CD8-positive, alpha-beta memory T cell (primary cell): ENCODE data around the gene CDKN2B-AS1. TPM values are rescaled to one million over a fixed set of nuclear protein-coding genes. Genes with fewer than 3 reads are reported as not detected.

Experiments used
- CTCF ChIA-PET: fragments of 350-600 bp; sonication (Branson Sonifier 250); formaldehyde crosslinking; loops from one replicate; lab custom pipeline; 2021; ENCODE audit warnings: antibody characterized with exemption; lab: Charles Lee
- POLR2A ChIA-PET: fragments of 350-600 bp; sonication (Branson Sonifier 250); formaldehyde crosslinking; loops from one replicate; lab custom pipeline; 2021; ENCODE audit warnings: antibody characterized with exemption; lab: Charles Lee
- DNase-seq, 5 donors: peaks; one replicate each; pipeline versions ENCODE4 v3.0.0 to v3.0.0-alpha.2; 2020 to 2022; ENCODE audit warnings: mixed read lengths in 1 of 5
- H3K27ac ChIP-seq: one replicate; pipeline ENCODE4 v1.7.0; 2013; ENCODE audit warnings: low read depth, mild to moderate bottlenecking, low read length, moderate library complexity
- H3K27me3 ChIP-seq: 2 replicates; pipeline ENCODE4 v1.7.0; 2013; ENCODE audit warnings: low read length, mild to moderate bottlenecking; ENCODE audit not compliant: insufficient read depth, poor library complexity, severe bottlenecking
- H3K36me3 ChIP-seq: 2 replicates; pipeline ENCODE4 v1.7.0; 2013; ENCODE audit warnings: mild to moderate bottlenecking, low read length, moderate library complexity; ENCODE audit not compliant: insufficient read depth
- H3K4me1 ChIP-seq: 2 replicates; pipeline ENCODE4 v1.7.0; 2013; ENCODE audit warnings: mild to moderate bottlenecking, low read length, moderate library complexity; ENCODE audit not compliant: insufficient read depth
- H3K4me3 ChIP-seq: 2 replicates; pipeline ENCODE4 v1.7.0; 2013; ENCODE audit warnings: mild to moderate bottlenecking, low read length
- H3K9me3 ChIP-seq: 2 replicates; pipeline ENCODE4 v1.7.0; 2013; ENCODE audit warnings: mild to moderate bottlenecking, low read length
- H3K27ac Mint-ChIP-seq, 8 donors: one replicate each; pipeline ENCODE4 v1.8.0; 2020 to 2021; ENCODE audit warnings: mixed read lengths in 8 of 8, mild to moderate bottlenecking in 6 of 8, inconsistent platforms in 3 of 8, moderate library complexity in 3 of 8
- H3K27me3 Mint-ChIP-seq, 2 donors: one replicate each; pipeline ENCODE4 v1.8.0; 2020 to 2021; ENCODE audit warnings: mixed read lengths in 2 of 2, mild to moderate bottlenecking in 1 of 2, moderate library complexity in 1 of 2
- H3K36me3 Mint-ChIP-seq, 3 donors: one replicate each; pipeline ENCODE4 v1.8.0; 2020 to 2021; ENCODE audit warnings: mixed read lengths in 3 of 3, inconsistent platforms in 1 of 3, mild to moderate bottlenecking in 1 of 3
- H3K4me1 Mint-ChIP-seq, 3 donors: one replicate each; pipeline ENCODE4 v1.8.0; 2020 to 2021; ENCODE audit warnings: mixed read lengths in 3 of 3, inconsistent platforms in 1 of 3, mild to moderate bottlenecking in 1 of 3
- H3K4me3 Mint-ChIP-seq, 7 donors: one replicate each; pipeline ENCODE4 v1.8.0; 2020 to 2021; ENCODE audit warnings: mixed read lengths in 7 of 7, mild to moderate bottlenecking in 6 of 7, moderate library complexity in 4 of 7, inconsistent platforms in 2 of 7
- H3K9me3 Mint-ChIP-seq, 5 donors: one replicate each; pipeline ENCODE4 v1.8.0; 2020 to 2022; ENCODE audit warnings: mixed read lengths in 5 of 5, mild to moderate bottlenecking in 3 of 5, moderate library complexity in 2 of 5, inconsistent platforms in 1 of 5
- polyA plus RNA-seq: library from polyadenylated mRNA; unstranded; fragments of 300-500 nt; fragmentation: Illumina TruSeq; gene quantifications from one replicate; pipeline ENCODE4 v1.2.3, GENCODE V29; 2021
- total RNA-seq, 2 experiments: library from RNA; stranded (reverse); gene quantifications; one replicate each; pipeline ENCODE4 v1.2.3, GENCODE V29; 2021

CDKN2B-AS1 gene
- total and polyA plus RNA-seq, 3 experiments from 2014 or later: 0.58 to 0.74 TPM; not detected in 1

GRCh38 chr9:21970800-21971640 is 23.6 kb upstream of the CDKN2B-AS1 start:
- no peaks in the 10 kb centered on the region for H3K36me3 ChIP-seq
- H3K4me3 Mint-ChIP-seq: peak overlapping the region in 1 of 7 donors; percentile 59
- no peak overlapping the region for H3K27ac ChIP-seq
- DNase-seq: no peak
- H3K4me3 ChIP-seq: no peak overlapping the region
- peak overlapping the region in 1 of 8 donors; percentile 87 for H3K27ac Mint-ChIP-seq
- H3K4me1 ChIP-seq: peaks cover 16% of the 10 kb centered on the region
- H3K36me3 Mint-ChIP-seq: peaks cover 3 to 15% (median 3%) of the 10 kb centered on the region in 3 donors
- peaks cover 89 to 96% of the 10 kb centered on the region in 2 donors for H3K27me3 Mint-ChIP-seq
- H3K27me3 ChIP-seq: peaks cover 87% of the 10 kb centered on the region
- ChIA-PET POLR2A (no interaction called here), CTCF (interaction anchor here (1.1 to 2.7 kb wide), 4 partner anchors 11 to 157 kb away, joined by 3 to 12 read pairs (median 4); partner anchors contain the start of genes CDKN2A and CDKN2B)
- peaks cover 15% of the 10 kb centered on the region for H3K9me3 ChIP-seq
- peaks cover 8 to 44% (median 32%) of the 10 kb centered on the region in 5 donors for H3K9me3 Mint-ChIP-seq
- peaks cover 31 to 41% (median 35%) of the 10 kb centered on the region in 3 donors for H3K4me1 Mint-ChIP-seq

- Mint-ChIP-seq H3K27ac (no peak overlapping the region), H3K4me1 (peaks cover 28 to 40% (median 33%) of the 10 kb centered on the region in 3 donors), H3K4me3 (no peak overlapping the region), H3K9me3 (peaks cover 8 to 33% (median 29%) of the 10 kb centered on the region in 5 donors), H3K36me3 (peaks cover 2 to 11% (median 3%) of the 10 kb centered on the region in 3 donors), H3K27me3 (peaks cover 89 to 91% of the 10 kb centered on the region in 2 donors)
- H3K27me3 ChIP-seq: peaks cover 88% of the 10 kb centered on the region
- H3K9me3 ChIP-seq: peaks cover 15% of the 10 kb centered on the region
- H3K4me1 ChIP-seq: peaks cover 16% of the 10 kb centered on the region
- DNase-seq: no peak
- ChIA-PET CTCF (interaction anchor here (1.1 kb wide), 1 partner anchor 21 kb away, joined by 4 read pairs; the partner anchor contains the start of gene CDKN2A), POLR2A (no interaction called here)
- no peak overlapping the region for H3K4me3 ChIP-seq
- no peaks in the 10 kb centered on the region for H3K36me3 ChIP-seq
- H3K27ac ChIP-seq: no peak overlapping the region
Observed at GRCh38 chr9:21972361-21972760, 22.2 kb upstream of the CDKN2B-AS1 start.

GRCh38 chr9:21974343-21974721 is 20.3 kb upstream of the CDKN2B-AS1 start:
- ChIA-PET POLR2A (no interaction called here), CTCF (no interaction called here)
- DNase-seq: no peak
- peaks cover 16% of the 10 kb centered on the region for H3K4me1 ChIP-seq
- Mint-ChIP-seq H3K4me3 (peak overlapping the region; percentile 65 to 85 (median 80)), H3K27ac (peak overlapping the region in 3 of 8 donors; percentile 17 to 62 (median 32)), H3K9me3 (peaks cover under 1 to 16% (median 15%) of the 10 kb centered on the region in 5 donors), H3K4me1 (peaks cover 22 to 23% (median 23%) of the 10 kb centered on the region in 3 donors), H3K27me3 (peaks cover 86 to 91% of the 10 kb centered on the region in 2 donors), H3K36me3 (peaks cover 0 to 3% (median 3%) of the 10 kb centered on the region in 3 donors)
- peaks cover 3% of the 10 kb centered on the region for H3K9me3 ChIP-seq
- no peaks in the 10 kb centered on the region for H3K36me3 ChIP-seq
- H3K27ac ChIP-seq: no peak overlapping the region
- H3K27me3 ChIP-seq: peaks cover 83% of the 10 kb centered on the region
- no peak overlapping the region for H3K4me3 ChIP-seq

- no peak overlapping the region for H3K27ac ChIP-seq
- Mint-ChIP-seq H3K9me3 (peaks cover 0 to 12% (median 11%) of the 10 kb centered on the region in 5 donors), H3K36me3 (peaks cover 0 to 3% (median 2%) of the 10 kb centered on the region in 3 donors), H3K4me1 (peaks cover 21 to 23% (median 22%) of the 10 kb centered on the region in 3 donors), H3K27me3 (peaks cover 88 to 91% of the 10 kb centered on the region in 2 donors), H3K4me3 (peak overlapping the region; percentile 65 to 85 (median 80)), H3K27ac (peak overlapping the region in 3 of 8 donors; percentile 6 to 62 (median 55))
- H3K27me3 ChIP-seq: peaks cover 83% of the 10 kb centered on the region
- no peaks in the 10 kb centered on the region for H3K36me3 ChIP-seq
- H3K4me1 ChIP-seq: peaks cover 16% of the 10 kb centered on the region
- H3K4me3 ChIP-seq: peak overlapping the region; percentile 45
- H3K9me3 ChIP-seq: no peaks in the 10 kb centered on the region
- DNase-seq: peak in 3 of 5 donors; percentile 22 to 58 (median 28)
- ChIA-PET POLR2A (no interaction called here), CTCF (no interaction called here)
Observed at GRCh38 chr9:21974722-21975409, 19.7 kb upstream of the CDKN2B-AS1 start.

- peak overlapping the region in 1 of 7 donors; percentile 32 for H3K4me3 Mint-ChIP-seq
- peaks cover 14 to 19% (median 18%) of the 10 kb centered on the region in 3 donors for H3K4me1 Mint-ChIP-seq
- no peak for DNase-seq
- H3K27me3 Mint-ChIP-seq: peaks cover 83 to 88% of the 10 kb centered on the region in 2 donors
- no peaks in the 10 kb centered on the region for H3K36me3 Mint-ChIP-seq
- Histone ChIP-seq H3K27me3 (peaks cover 72% of the 10 kb centered on the region), H3K27ac (no peak overlapping the region), H3K4me1 (peaks cover 16% of the 10 kb centered on the region), H3K4me3 (no peak overlapping the region), H3K36me3 (no peaks in the 10 kb centered on the region), H3K9me3 (no peaks in the 10 kb centered on the region)
- H3K9me3 Mint-ChIP-seq: peaks cover 0 to 6% (median 2%) of the 10 kb centered on the region in 5 donors
- ChIA-PET POLR2A (no interaction called here), CTCF (interaction anchor here (0.7 to 1.6 kb wide), 3 partner anchors 10 to 32 kb away, joined by 3 to 6 read pairs (median 4); partner anchors contain the start of gene CDKN2B-AS1)
- no peak overlapping the region for H3K27ac Mint-ChIP-seq
Observed at GRCh38 chr9:21976334-21976875, 18.2 kb upstream of the CDKN2B-AS1 start.

GRCh38 chr9:21982391-21982790 is 12.2 kb upstream of the CDKN2B-AS1 start:
- POLR2A ChIA-PET: no interaction called here
- H3K27me3 ChIP-seq: peaks cover 28% of the 10 kb centered on the region
- H3K36me3 ChIP-seq: no peaks in the 10 kb centered on the region

GRCh38 chr9:21982861-21983560 is 11.6 kb upstream of the CDKN2B-AS1 start:
- Histone ChIP-seq H3K4me3 (no peak overlapping the region), H3K27ac (no peak overlapping the region), H3K4me1 (no peaks in the 10 kb centered on the region), H3K27me3 (peaks cover 22% of the 10 kb centered on the region), H3K9me3 (no peaks in the 10 kb centered on the region), H3K36me3 (no peaks in the 10 kb centered on the region)
- Mint-ChIP-seq H3K4me3 (no peak overlapping the region), H3K9me3 (no peaks in the 10 kb centered on the region), H3K27ac (no peak overlapping the region), H3K36me3 (no peaks in the 10 kb centered on the region), H3K27me3 (peaks cover 30 to 71% of the 10 kb centered on the region in 2 donors), H3K4me1 (peaks cover 0 to 7% (median 2%) of the 10 kb centered on the region in 3 donors)
- ChIA-PET POLR2A (no interaction called here), CTCF (interaction anchor here (0.9 to 2.0 kb wide), 2 partner anchors 14 to 25 kb away, joined by 3 to 11 read pairs; partner anchors contain the start of gene CDKN2B)
- DNase-seq: no peak

More at GRCh38 chr9:21982391-21982790, 12.2 kb upstream of the CDKN2B-AS1 start:
- no peak overlapping the region for H3K27ac Mint-ChIP-seq
- CTCF ChIA-PET: interaction anchor here (0.9 to 2.0 kb wide), 2 partner anchors 13 to 26 kb away, joined by 3 to 11 read pairs; partner anchors contain the start of gene CDKN2B
- H3K9me3 Mint-ChIP-seq: no peaks in the 10 kb centered on the region
- H3K27me3 Mint-ChIP-seq: peaks cover 36 to 74% of the 10 kb centered on the region in 2 donors
- H3K27ac ChIP-seq: no peak overlapping the region
- H3K4me1 Mint-ChIP-seq: peaks cover 0 to 7% (median 2%) of the 10 kb centered on the region in 3 donors
- H3K36me3 Mint-ChIP-seq: no peaks in the 10 kb centered on the region
- H3K4me3 Mint-ChIP-seq: no peak overlapping the region
- H3K9me3 ChIP-seq: no peaks in the 10 kb centered on the region
- H3K4me1 ChIP-seq: no peaks in the 10 kb centered on the region
- H3K4me3 ChIP-seq: no peak overlapping the region
- DNase-seq: no peak
